ENCODE data around the gene KPNA1. TPM values are rescaled to one million over a fixed set of nuclear protein-coding genes. Genes with fewer than 3 reads are reported as not detected.

Gene KPNA1
- total RNA-seq (2022; extraction: Qiagen RNA extraction; ENCODE audit: low read depth): 55.3 to 67.2 TPM (median 62.3 TPM) in 5 replicates

DNA sequence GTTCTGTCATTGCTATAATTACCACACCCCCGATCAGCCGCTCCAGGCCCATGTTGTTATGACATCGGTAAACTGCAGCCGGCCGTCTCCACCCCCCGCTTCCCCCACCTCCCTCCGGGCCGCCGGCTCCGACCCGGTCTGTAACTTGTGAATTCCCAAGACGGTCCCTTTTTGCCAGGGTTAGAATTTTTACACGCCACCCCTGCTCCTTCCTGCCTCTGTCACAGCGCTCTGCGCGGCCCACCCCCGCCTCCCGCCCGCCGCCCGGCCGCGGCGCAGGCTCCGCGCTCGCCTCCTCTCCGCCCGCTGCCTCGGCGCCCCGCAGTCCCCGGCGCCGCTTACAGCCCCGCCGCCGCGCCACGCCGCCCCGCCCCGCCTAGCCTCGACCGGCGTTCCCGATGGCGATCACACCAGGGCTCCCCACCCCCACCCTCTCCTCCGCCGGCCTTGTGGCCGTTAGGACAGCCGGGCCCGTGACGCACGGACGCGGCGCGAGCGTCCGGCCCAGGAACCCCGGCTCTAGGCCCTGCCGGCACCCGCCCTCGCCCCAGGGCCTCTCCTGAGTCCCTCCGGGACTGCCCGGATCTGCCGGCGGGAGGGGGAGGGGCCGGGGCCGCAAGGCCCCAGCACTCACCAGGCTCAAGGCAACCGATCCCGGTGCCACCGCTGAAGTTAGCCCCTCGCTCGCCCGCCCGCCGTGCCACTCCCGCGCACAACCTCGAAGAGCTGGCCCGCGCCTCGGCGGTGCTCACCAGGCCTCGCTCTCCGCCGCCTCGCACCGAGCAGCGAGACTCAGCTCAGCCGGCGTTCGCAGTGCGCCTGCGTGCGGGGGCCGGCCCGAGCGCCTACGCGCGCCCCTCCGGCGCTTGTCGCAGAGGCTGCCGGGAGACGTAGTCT lies at the start of gene KPNA1:
Gene KPNA1 (minus strand): TSS at position 817 of the 897 bp plus-strand sequence. CDS start 18,374 bp downstream, outside the sequence.

DNA sequence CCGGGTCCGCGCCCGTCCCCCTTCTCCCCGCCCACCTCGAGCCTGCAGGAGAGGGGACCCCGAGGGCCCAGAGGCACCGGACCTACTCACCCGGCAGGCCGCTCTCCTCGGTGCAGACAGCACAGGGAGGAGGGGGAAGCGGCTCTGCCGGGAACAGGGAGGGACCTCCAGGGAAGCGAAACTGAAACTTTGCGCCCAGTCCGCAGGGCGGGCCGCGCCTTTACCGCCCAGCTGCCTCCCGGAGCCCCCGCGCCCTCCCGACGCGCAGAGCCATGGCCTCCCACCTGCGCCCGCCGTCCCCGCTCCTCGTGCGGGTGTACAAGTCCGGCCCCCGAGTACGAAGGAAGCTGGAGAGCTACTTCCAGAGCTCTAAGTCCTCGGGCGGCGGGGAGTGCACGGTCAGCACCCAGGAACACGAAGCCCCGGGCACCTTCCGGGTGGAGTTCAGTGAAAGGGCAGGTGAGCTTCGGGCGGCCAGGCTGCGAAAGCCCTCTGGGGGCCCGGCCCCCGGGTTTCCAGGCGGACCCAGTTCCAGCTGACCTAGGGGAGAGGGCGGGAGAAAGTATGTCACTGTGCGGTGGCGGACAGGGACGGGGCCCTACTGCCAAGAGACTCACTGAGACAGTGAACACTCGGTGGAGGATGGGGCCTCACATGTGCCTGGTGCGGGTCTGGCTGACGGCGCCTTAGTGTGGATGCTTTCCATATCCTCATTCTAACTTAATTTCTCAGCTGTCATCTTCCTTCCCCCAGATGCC lies 49.6 kb upstream of the KPNA1 start, which contains the start of the genes DTX3L and PARP9:
Gene DTX3L (plus strand): TSS at position 184 of the 758 bp plus-strand sequence. CDS start 89 bp downstream, at position 273.
Gene PARP9 (minus strand): TSS at position 146 of the 758 bp plus-strand sequence. CDS start 4,680 bp downstream, outside the sequence.

DNA sequence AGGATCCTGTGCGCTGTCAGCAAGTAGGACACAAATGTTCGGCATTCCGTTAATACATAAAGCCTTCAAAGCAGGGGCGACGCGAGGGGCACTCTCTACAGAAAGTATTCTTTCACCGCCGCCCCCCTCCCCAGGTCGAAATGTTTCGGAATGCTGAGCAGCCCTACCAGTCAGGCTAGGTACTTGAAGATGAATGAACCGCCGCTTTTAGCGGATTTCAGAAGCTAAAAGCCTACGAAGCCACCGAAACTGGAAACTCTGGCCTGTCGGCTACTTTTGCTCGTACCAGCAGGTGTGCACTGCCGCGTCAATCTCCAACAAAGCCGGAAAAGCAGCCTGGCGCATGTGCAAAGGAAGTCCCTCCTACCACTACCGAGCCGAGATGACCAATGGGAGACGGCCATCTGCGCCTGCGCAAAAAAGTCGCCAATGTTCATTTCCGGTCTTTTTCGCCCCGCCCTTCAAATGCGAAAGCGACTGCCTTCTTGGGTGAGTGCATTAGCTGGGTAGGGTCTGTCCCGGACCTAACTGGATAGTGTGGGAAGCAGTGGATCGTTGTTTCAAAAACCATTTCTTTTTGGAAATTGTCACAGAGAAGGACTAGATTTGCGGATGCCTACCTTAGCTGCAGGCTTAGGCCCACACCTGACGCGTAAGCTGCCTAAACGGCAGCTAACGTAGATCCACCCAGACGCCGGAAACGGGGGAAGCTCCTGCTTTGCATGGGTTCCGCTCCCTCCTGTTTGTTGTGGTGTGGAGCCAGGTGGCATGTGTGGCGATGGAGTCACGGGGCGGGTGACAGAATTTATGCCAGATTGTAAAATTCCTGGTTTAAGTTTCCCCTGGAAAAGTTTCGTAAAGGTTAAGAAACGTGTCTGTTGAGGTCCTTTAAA lies 98.7 kb downstream of the KPNA1 start, which contains the start of gene WDR5B:
Gene WDR5B (minus strand): TSS at position 301 of the 893 bp plus-strand sequence. CDS start 534 bp downstream, outside the sequence.

DNA sequence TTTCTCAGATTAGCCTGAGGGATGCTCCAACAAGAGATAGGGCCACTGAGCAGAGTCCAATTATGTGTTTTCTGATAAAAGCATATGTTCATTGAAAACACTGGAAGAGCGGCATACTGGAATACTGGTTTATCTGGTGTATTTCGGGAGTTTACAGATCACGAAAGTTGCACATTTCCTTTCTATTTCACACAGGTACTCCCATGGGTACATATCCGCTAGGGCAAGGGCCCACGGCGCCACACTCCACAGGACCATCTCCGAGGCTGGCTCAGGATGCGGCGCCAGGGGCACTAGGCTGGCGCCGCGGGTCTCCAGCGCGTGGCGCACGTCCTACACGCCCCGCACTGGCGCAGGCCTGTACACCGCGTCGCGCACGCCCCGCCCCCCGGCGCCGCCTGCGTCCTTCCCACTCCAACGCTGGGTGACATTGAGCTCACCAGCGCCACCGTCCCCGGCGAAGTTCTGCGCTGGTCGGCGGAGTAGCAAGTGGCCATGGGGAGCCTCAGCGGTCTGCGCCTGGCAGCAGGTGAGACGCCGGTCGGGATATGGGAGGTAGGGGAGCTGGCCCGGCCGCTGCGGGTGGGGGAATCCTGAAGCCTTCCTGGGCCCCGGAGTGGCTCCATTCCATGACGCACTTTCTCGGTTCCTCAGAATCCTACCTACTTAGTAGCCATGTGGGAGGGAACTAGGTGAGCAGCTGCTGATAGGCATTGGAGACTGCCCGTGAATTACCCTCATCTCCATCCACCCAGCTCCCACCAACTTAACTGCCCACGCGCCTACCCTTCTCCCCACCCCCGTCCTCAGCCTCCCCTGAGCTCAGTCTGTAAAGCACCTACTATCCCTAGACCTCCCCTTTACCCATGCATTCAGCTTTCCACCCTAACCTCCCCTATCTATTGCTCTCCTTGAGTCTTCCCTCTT lies 130.7 kb downstream of the KPNA1 start, which contains the start of gene FAM162A:
Gene FAM162A (plus strand): TSS at position 412 of the 927 bp plus-strand sequence. CDS start 84 bp downstream, at position 496.

DNA sequence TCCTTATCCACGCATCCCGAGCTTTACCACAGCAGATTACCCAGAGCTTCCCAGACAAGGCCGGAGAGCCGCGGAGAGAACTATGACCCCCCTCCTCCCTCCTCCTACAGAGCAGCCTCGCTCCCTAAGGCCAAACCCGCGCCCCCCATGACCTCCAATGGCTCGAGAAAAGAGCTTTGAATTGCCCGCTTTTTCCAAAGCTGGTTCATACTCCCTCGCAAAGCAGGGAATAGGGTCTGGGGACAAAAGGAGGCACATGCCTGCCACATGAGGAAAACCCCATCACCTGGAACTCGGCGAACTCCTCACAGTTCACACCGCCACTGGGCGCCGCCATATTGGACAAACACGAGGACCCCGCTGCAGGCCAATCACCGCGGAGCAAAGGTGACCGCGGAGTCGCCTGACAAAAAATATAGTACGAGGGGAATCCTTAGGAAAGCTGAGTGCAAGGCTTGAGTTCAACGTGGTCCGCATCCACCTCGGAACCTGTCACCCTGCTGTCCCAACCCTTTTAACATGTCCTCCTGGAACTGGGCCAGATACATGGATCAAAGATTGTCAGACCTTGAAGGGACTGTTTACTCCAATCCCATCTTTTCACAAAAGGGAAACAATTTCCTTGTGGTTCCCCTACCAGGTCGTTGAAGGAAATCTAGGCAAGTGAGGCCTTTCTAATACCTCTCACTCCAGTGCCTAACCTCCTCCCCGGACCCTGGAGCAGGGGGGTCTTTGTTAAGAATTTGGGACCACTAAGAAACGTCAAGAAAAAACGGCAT lies 131.7 kb downstream of the KPNA1 start, which contains the start of gene MIX23:
Gene MIX23 (minus strand): TSS at position 344 of the 779 bp plus-strand sequence. CDS start 7 bp downstream, at position 337.

Other genes with a start within 250 kb of the KPNA1 start
- gene CSTA, start 189.7 kb downstream of the KPNA1 start, total RNA-seq (2022; extraction: Qiagen RNA extraction; ENCODE audit: low read depth): 0.73 to 1.9 TPM (median 0.97 TPM) in 5 replicates
- 49.8 to 79.3 TPM (median 55.4 TPM) in 5 replicates for gene MIX23, start 131.7 kb downstream of the KPNA1 start, total RNA-seq (2022; extraction: Qiagen RNA extraction; ENCODE audit: low read depth)
- 33.7 to 40.0 TPM (median 38.6 TPM) in 5 replicates for gene FAM162A, start 130.8 kb downstream of the KPNA1 start, total RNA-seq (2022; extraction: Qiagen RNA extraction; ENCODE audit: low read depth)
- gene WDR5B, start 98.9 kb downstream of the KPNA1 start, total RNA-seq (2022; extraction: Qiagen RNA extraction; ENCODE audit: low read depth): 1.8 to 3.5 TPM (median 3.0 TPM) in 5 replicates
- 5.0 to 5.9 TPM (median 5.4 TPM) in 5 replicates for gene PARP9, start 49.4 kb upstream of the KPNA1 start, total RNA-seq (2022; extraction: Qiagen RNA extraction; ENCODE audit: low read depth)
- gene DTX3L, start 49.4 kb upstream of the KPNA1 start, total RNA-seq (2022; extraction: Qiagen RNA extraction; ENCODE audit: low read depth): 6.0 to 9.4 TPM (median 8.1 TPM) in 5 replicates
- not detected in 5 replicates for gene PARP15, start 62.7 kb upstream of the KPNA1 start, total RNA-seq (2022; extraction: Qiagen RNA extraction; ENCODE audit: low read depth)
- gene PARP14, start 165.9 kb upstream of the KPNA1 start, total RNA-seq (2022; extraction: Qiagen RNA extraction; ENCODE audit: low read depth): 7.9 to 12.4 TPM (median 9.1 TPM) in 5 replicates